Hematopoietic multipotent progenitor cell treated with erythropoietin and hydrocortisone succinate and interleukin-3 and kit ligand, for 17 days (in vitro differentiated cells): ENCODE results near the gene PHC1.
A peak's percentile ranks its signal among the peaks of the same experiment; 100 is the strongest.
"Not testable (repeated sequence)": the region's sequence is repeated elsewhere in the genome, so short reads cannot be mapped to it uniquely, and the experiment has no call there.

ENCODE experiments used
- DNase-seq: peaks from one replicate; pipeline ENCODE4 v3.0.0-alpha.2; 2015; ENCODE audit warnings: low spot score

Gene PHC1

DNA sequence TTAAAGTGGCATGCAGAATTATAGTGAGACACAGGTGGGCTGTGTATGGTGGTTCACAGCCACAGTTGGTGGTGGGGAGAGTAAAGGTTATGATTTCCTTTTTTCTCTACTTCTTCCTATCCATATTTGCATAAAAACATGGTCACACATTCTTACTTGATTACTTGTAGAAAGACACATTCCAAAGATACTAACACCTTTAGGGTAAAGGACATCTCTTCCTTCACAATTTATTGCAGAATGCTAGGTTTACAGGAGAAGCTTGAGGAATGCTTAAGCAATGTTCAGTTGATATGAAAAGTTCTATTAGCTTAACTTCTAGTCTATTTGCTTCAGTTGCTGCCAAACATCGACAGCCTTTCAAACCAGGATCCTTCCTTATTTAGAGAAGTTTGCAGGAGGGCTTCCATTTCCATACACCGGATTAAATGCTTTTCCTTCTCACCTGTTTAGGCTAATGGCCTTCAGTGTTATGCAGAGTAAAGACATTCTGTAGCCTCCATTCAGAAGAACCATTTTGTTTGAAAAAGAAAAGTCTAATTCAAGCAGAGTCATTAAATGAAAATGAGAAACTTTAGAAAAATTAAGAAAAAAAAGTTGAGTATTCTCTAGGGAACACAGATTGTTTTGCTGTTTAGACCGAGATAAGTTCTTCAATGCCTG, 2.6 kb upstream of the PHC1 start:
- no peak for DNase-seq

DNA sequence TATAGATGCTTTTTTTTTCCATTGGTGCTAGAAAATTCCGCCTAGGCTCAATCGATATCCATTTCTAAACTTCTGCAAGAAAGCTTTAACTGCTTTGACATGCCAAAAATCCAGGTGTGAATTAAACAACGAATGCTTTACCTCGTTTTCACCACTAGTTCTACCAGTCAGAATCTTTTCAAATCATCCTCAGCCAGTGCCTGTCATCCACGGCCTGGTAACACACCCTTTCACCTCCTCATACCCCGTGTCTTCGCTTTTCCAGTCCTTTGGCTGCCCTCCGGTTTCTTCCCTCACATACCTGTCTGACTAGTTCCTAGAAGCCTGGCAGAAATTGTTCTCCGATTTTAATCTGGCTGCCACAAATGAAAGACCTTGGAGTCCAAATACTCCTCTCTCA, 1.4 kb upstream of the PHC1 start:
- no peak for DNase-seq

DNA sequence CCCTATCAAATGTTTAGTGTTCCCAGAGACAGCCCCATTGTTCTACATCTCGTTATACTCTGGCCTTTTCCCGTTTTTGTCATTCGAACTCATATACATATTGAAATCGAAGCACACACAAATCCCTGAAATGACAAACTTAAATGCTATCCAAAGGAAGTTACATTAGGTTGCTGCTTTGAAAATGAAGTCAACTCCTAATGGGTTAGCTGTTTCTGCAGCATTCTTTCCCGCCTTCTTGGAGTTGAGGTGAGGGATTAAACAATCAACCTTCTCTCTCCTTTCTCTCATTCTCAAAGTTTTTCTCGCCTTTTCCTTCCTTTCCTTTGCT, 642 bp upstream of the PHC1 start:
- DNase-seq, result no peak

DNA sequence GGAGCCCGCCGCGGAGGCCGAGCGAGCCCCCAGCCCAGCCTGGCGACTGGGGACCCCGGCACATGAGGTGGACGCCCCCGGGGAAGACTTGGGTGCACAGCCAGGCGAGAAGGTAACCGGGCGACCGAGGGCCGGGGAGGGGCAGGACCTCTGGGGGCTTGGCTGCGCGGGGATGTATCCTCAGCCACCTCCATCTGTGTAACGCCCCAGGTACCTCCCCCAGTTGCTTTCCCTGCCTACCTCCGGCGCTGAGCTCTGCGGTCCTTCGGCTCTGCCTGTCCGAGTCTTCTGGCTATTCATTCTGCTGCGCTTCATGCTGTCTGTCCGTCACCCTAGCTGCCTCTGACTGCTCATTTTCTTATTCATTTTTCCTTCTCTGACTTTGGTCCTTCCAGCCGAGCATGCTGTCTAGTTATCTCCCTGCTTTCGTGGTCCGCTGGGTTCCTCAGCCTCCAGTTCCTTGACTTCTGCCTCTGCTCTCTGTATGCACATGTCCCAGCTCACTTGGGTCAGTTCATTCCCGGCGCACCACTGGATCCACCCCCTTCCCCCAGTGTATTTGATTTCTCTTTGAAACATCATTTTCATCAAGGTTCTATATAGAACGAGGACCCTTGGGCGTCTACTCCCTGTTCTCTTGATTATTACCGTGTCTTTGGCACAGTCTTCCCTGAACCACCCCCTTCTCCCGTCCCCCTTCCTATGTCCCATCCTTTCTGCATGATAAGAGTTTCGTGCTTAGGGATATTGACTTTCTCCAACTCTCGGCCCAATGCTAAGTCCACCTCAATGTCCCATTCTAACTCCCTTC, 612 bp downstream of the PHC1 start:
- peak; percentile 40 for DNase-seq

DNA sequence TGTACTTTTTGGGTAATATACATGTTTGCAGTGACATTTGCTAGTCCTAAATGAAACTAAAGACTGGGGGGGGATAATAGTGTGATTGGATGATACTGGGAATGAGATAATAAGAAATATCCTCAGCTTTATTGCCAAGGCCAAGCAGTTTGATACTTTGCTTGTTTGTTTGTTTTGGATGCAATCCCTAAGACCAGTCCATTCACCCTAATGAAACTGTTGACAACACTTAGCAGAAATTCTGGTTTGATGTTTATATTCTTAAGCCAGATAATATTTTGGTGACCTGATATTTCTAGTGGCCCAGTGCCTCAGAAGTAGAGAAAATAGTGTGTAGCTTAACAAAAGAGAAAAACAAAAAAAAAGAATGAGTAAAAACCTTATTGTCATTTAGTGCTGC, 1.8 kb downstream of the PHC1 start:
- no peak for DNase-seq

DNA sequence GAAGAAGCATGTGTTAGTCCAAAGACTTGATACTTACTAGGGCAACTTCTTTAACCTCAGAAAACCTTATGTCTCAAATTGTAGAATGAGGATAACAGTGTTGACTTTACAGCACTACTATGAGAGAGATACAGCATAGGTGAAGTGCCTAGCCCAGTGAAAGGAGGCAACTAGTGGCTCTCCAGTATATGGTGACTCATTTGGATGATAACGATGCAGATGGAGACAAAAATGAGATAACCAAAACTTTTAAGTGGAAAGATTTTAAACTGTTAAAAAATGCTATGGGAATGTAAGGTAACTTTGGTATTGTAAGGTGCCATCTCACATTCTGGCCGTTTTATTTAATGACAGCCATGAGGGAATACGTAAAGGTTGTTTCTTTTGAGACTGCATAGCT, 2.7 kb downstream of the PHC1 start:
- no peak for DNase-seq

DNA sequence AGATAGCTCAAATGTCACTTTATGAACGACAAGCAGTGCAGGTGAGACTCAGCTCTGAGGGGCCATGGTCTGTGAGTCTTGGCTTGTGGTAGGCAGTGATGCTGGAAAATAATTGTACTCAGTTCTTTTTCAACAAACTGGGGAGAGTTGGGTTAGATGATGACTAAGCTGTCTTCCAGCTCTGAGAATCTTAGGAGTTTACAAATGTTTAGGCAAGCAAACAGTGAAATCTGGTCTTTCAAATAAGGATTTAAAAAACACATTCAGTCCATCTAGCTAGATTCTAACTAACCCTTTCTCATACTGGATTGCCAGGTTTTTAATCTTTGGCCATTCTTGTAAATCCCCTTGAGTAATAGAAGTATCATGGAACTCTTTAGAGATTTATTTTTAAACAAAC, 3.4 kb downstream of the PHC1 start:
- no peak for DNase-seq

DNA sequence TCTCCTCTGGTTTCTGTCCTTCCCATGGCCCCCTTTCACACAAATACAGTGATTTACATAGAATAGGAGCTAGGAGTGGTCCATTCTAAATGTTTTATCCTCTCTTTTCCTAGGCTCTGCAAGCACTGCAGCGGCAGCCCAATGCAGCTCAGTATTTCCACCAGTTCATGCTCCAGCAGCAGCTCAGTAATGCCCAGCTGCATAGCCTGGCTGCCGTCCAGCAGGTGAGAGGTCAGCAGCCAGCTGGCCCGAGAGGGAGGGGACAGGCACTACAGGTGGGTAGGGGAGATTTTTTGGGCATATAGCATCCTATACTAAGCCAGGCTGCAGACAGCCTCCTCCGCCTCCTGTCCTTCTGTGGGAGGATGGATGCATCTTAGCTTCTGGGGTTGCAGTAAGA, 5.3 kb downstream of the PHC1 start:
- not testable (repeated sequence) for DNase-seq

DNA sequence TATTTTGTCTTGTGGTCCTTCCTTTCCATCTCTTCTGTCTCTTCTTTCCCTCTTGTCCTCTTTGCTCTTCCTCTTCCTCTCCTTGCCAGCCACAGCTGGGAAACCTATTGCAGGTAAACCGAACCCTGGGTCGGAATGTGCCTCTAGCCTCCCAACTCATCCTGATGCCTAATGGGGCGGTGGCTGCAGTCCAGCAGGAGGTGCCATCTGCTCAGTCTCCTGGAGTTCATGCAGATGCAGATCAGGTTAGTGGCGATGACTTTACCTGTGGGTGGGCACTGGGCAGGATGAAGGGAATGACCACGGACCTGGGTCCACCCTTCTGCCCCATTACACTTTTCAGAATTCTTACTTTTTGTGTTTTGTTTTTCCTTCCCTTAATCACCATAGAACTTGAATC, 8.2 kb downstream of the PHC1 start:
- no peak for DNase-seq

DNA sequence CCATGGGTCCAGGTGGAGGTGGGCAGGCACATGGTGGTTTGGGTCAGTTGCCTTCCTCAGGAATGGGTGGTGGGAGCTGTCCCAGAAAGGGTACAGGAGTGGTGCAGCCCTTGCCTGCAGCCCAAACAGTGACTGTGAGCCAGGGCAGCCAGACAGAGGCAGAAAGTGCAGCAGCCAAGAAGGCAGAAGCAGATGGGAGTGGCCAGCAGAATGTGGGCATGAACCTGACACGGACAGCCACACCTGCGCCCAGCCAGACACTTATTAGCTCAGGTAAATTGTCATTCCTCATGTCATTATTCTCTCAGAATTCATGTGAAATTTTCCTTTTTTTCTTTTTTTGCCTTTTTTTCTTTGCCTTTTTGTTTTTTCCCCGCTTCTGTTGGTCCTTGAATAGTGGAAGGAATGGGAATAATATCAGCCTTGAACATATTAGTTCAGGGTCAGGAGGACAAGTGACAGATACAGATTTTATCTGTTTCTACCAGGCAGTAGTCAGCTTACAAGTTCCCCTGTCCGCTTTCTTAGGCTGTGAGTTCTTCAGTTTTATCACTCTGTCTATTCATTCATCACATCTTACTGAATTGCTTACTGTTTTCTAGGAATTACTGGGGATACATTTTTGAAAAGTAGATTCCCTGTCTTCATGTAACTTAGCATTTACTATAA, 16.5 kb downstream of the PHC1 start:
- not testable (repeated sequence) for DNase-seq

DNA sequence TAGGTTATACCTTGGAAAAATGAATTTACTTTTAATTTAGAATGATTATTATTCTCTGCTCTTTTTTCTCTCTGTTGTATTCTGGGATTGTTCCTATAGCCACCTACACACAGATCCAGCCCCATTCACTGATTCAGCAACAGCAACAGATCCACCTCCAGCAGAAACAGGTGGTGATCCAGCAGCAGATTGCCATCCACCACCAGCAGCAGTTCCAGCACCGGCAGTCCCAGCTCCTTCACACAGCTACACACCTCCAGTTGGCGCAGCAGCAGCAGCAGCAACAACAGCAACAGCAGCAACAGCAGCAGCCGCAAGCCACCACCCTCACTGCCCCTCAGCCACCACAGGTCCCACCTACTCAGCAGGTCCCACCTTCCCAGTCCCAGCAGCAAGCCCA, 18.2 kb downstream of the PHC1 start:
- not testable (repeated sequence) for DNase-seq

DNA sequence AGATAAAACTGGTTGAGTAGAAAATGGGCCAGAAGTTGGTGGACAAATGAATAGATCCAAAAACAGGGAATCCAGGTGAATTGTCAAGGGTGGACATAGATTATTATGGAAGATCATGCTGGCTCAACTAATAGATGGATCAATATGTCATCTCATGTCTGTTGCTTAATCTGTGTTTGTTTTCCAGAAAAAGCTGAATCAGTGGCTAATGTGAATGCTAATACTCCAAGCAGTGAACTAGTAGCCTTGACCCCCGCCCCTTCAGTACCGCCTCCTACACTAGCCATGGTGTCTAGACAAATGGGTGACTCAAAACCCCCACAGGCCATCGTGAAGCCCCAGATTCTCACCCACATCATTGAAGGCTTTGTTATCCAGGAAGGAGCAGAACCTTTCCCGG, 19.8 kb downstream of the PHC1 start:
- not testable (repeated sequence) for DNase-seq

DNA sequence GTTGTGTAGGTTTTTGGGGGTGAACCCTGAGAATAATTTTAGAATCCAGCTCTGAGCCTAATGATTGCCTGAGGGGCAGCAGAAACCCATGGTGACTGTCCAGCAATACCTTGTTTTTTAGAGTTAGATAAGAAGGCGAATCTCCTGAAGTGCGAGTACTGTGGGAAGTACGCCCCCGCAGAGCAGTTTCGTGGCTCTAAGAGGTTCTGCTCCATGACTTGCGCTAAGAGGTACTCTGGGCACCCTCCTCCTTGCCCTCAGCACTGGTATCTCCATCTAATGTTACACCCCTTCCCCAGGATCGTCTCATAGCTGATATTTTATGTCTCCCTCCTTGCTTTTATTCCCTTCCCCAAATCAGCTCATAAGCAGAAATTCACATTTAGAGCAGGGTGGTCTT, 22.4 kb downstream of the PHC1 start:
- DNase-seq, result no peak

DNA sequence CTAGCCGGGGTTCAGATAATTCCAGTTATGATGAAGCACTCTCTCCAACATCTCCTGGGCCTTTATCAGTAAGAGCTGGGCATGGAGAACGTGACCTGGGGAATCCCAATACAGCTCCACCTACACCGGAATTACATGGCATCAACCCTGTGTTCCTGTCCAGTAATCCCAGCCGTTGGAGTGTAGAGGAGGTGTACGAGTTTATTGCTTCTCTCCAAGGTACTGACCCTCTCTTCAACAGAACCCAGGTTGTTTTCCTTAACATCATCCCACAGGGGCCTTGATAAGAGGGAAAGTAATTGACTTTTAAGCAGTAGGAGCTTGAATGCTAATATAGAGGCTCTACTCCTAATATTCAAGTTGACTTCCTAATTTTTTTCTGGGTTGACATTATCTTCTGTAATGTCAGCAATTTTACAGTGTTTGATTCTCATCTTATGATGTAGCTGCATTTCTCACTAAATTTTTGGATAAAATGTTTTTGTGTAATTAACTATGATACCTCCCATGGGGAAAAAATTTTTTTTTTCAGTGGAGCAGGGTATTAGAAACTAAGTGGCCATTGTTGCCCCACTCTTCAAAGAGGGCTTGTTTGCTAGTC, 23.6 kb downstream of the PHC1 start:
- not testable (repeated sequence) for DNase-seq

DNA sequence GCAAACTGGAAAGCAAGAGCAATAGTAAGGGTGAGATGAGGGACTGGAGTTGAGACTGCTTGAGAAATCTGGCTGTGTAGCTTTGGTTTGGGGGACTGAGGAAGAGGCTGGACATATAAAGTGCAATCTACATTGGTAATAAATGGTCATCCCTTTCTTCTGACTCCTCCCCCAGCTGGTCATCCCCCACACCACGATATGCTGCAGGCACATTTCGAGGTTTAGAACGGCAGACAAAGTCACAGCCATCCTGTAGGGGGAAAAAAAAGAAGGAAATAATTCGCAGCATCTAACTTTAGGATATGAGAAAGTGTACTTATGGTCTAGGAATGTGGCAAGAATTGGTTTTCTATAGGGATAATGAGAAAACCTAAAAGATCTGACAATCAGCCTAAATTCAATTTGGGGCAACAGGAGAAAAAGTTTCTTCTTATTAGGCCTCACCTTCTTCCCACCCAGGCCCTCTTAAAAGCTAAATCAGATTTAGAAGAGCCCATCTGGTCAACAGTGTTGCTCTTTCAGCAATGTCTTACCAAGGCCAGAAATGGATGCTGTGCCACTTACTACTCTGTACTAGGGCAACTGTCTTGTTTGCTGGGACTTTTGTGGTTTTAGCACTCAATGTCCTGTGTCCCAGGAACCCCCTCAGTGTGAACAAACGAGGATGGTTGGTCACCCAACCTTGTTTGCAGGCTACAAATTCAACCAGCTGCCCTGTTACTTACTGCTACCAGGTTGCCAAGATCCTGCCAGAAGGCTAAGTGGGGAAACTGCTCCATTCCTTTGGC, 27.6 kb downstream of the PHC1 start:
- DNase-seq, result no peak

DNA sequence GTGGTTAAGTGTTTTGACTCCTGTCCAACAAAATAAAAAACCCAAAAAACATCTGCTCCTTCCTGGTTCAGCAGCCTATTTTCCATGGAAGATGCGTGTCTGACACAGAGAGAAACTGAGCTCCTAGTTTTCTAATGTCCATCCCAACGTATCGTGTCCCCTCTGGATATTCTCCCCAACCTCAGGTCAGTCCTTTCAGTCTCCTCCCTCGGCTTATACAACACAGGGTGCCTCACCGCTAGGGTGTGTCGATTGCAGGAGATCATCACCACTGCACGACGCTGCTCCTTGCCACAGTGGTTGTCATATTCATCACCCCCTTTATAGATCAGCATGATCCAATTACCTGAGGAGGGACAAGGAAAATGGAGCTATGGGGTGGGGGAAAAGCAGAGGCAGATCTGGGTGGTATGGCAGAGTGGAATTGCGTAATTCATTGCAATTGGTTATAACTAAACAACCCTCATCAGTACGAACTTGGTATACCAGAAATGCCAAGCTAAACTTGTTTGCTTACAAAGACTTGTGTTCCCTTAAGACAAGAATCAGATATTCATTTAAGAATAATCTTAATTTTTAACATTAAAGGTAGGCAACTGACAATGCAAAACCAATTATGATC, 29.4 kb downstream of the PHC1 start:
- DNase-seq, result no peak

DNA sequence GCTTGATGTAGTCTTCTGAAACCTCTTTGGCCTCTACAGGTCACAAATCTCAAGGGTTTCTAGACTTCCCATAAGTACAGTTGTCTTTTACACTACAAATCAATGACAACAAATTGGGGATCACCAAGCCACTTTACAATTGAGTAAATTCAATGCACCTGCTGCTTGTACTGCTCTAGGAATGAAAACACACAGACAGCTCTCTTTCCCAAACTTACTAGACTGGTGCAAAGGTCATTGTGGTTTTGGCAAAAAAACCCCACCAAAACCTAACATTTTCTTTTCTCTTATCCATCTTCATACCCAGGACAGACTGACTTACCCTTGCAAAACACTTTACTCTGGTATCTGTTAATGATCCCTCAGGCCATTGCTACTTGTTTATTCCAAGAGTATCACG, 32.4 kb downstream of the PHC1 start:
- no peak for DNase-seq

DNA sequence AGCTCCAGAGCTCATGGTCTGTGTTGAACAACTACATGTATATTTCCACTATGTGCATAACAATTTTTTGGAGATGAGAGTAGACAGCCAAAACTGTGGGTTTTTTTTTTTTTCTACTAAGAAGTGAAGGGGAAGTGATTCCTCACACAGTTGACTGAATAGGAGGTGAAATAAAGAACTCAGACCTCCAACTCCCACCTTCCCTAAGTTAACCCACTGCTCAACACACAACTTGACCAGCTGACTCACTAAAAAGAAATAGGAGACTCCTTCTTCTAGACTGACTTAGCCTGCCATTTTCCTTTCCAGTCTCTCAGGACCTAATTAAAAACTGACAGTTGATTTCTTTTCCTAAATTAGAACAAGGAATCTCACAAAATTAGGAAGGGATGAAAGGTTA, 33.4 kb downstream of the PHC1 start:
- peak; percentile 8 for DNase-seq

DNA sequence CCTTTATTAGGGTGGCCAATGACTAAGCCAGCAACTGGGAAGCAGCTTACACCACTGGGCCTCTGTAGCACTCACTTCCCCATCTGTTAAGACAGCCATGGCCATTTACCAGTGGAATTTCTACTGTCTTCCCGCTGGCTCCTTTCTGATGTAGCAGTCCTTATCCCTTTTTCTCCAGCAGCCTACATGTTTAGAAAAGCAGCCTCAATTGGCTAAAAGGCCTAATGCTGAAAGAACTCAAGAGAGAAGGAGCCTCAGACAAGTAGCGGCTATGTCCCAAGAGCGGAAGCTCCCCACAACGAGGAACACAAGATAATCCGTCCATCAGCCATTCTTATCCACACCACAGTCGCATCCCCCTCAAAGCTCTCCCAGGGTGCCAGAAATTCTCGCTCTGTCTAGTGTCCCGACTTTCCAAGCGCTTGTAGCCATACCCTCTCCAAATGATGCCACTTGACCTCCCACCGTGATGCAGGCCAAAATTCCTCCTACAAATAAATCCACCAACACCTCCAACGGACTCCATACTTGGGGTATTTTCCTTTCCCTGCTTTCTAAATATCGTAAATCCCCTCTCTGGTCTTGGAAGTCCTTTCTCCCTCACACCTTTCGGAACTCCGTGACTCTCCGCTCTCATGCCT, 34.5 kb downstream of the PHC1 start:
- no peak for DNase-seq

DNA sequence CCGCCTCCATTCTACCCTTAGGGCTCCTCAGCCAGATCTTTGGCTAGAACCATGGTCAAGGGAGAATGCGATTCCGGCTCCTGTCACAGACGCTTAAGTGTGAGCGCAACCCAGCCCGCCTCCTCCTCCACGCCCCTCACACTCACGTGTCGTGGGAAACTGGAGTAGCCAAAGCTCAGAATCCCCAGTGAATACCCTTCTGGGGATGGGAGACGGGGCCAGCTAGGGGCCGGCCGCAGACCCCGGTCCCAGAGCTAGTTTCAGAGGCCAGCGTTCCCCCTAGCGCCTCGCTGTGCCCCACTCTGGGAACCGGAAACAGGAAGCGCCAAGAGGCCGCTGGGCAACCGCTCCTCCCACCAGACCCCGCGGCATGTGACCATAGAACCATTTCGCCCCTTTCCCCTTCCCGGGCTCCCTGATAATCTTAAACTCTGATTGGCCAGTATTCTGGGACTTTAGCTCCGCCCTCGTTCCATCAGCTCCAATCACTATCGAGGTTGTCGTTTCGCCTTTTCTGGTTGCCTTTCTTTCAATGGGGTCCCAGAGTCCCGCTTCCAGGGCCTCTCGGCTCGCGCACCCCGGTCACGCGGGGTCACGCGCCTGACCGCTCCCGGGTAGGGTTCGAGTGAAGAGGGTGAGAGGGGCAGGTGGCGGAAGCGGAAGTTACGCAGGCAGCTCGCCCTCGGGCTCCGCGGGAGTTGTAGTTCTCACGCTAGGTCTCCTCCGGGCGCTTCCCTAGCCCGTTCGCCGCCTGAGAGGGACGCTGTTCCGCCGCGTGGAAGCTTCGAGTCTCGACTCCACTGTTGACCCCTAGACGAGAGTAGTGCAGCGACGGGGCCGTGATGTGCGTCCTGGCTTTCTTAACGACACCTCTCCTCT, 35.3 kb downstream of the PHC1 start, which contains the start of gene M6PR:
Gene M6PR (minus strand): TSS at position 304 of the 879 bp plus-strand sequence. CDS start 3,241 bp downstream, outside the sequence.
- DNase-seq, result peak; percentile 93
